SH-SY5Y (cell line): Measurements from ENCODE around the gene MIPEP.

Source experiments
- GATA2 ChIP-seq: IDR thresholded peaks from 2 replicates; pipeline ENCODE4 v1.6.1; 2011; ENCODE audit warnings: mild to moderate bottlenecking, low read depth, low read length
- GATA3 ChIP-seq: IDR thresholded peaks from 2 replicates; pipeline ENCODE4 v1.6.1; 2011; ENCODE audit warnings: low read depth, mild to moderate bottlenecking, low read length, moderate library complexity

GRCh38 chr13:23867027-23867491 is 22.1 kb downstream of the MIPEP start:
- no peak for TF ChIP-seq GATA2
- no peak for TF ChIP-seq GATA3
